Hypothalamus (tissue), 51 donors: ENCODE measurements around the gene SYT8.

Source experiments
- DNase-seq, 51 donors: peaks; one replicate each; lab custom pipeline; 2025; lab: John Stamatoyannopoulos, UW

SYT8 gene

GRCh38 chr11:1830322-1831223 lies 4.2 kb upstream of the SYT8 start:
- no peak for DNase-seq

GRCh38 chr11:1831338-1832210 lies 3.2 kb upstream of the SYT8 start:
- no peak for DNase-seq

GRCh38 chr11:1832211-1832919 lies 2.4 kb upstream of the SYT8 start:
- DNase-seq, result peak in 38 of 51 donors; percentile 10 to 91 (median 48)

GRCh38 chr11:1832920-1833295 lies 1.9 kb upstream of the SYT8 start:
- no peak for DNase-seq

GRCh38 chr11:1834062-1834610 lies 654 bp upstream of the SYT8 start:
- DNase-seq, result no peak

GRCh38 chr11:1835671-1836010 lies 851 bp downstream of the SYT8 start:
- no peak for DNase-seq

GRCh38 chr11:1836011-1836945 lies 1.5 kb downstream of the SYT8 start:
- DNase-seq, result no peak

- peak in 19 of 51 donors; percentile 8 to 66 (median 31) for DNase-seq
These were observed 2.6 kb downstream of the SYT8 start for GRCh38 chr11:1837171-1838076.

- DNase-seq, result no peak
These were observed 3.3 kb downstream of the SYT8 start for GRCh38 chr11:1838077-1838425.

- DNase-seq, result no peak
These were observed 3.8 kb downstream of the SYT8 start, which contains the start of gene TNNI2 for GRCh38 chr11:1838426-1839144. TNNI2 (plus strand) TSS chr11:1838981; CDS start chr11:1839697, 716 bp downstream.

GRCh38 chr11:1839204-1839923 lies 4.6 kb downstream of the SYT8 start:
- DNase-seq, result no peak

GRCh38 chr11:1839924-1840779 lies 5.4 kb downstream of the SYT8 start:
- DNase-seq, result peak in 7 of 51 donors; percentile 21 to 45 (median 32)

GRCh38 chr11:1840780-1841480 lies 6.1 kb downstream of the SYT8 start:
- DNase-seq, result no peak

- DNase-seq, result no peak
These were observed 6.8 kb downstream of the SYT8 start for GRCh38 chr11:1841511-1842148.
